ENCODE measurements around the gene GRPEL1.

GRPEL1 gene

DNA sequence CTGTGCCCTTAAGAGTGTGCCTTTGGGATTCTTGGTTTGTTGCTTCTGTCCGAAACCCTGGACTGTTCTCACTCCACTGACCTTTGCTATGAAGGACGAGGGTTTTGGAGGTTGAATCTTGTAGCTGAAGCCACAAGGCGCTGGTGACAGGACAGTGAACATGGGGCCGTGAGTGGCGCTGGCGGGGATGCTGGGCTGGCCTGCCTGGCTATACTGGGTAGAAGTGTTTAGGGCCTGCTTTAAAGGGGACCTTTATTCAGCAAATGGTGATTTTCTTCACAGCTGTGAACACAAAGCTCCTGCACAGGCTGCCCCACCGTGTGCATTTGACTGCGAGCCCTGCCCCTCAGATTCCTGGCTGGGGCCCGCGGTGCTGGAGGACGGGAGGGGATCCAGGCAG is 51.8 kb downstream of the GRPEL1 start:
- no peak overlapping the region for H3K4me3 ChIP-seq (replicated peaks; ENCODE audit: low read depth, low read length)
- DNase-seq (ENCODE audit: extremely low read depth, low read depth) = no peak
- TF ChIP-seq, protein P1, sequence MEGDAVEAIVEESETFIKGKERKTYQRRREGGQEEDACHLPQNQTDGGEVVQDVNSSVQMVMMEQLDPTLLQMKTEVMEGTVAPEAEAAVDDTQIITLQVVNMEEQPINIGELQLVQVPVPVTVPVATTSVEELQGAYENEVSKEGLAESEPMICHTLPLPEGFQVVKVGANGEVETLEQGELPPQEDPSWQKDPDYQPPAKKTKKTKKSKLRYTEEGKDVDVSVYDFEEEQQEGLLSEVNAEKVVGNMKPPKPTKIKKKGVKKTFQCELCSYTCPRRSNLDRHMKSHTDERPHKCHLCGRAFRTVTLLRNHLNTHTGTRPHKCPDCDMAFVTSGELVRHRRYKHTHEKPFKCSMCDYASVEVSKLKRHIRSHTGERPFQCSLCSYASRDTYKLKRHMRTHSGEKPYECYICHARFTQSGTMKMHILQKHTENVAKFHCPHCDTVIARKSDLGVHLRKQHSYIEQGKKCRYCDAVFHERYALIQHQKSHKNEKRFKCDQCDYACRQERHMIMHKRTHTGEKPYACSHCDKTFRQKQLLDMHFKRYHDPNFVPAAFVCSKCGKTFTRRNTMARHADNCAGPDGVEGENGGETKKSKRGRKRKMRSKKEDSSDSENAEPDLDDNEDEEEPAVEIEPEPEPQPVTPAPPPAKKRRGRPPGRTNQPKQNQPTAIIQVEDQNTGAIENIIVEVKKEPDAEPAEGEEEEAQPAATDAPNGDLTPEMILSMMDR (IDR thresholded peaks at IDR 0.05; ENCODE audit: low read depth, low read length, missing control alignments) = no peak

DNA sequence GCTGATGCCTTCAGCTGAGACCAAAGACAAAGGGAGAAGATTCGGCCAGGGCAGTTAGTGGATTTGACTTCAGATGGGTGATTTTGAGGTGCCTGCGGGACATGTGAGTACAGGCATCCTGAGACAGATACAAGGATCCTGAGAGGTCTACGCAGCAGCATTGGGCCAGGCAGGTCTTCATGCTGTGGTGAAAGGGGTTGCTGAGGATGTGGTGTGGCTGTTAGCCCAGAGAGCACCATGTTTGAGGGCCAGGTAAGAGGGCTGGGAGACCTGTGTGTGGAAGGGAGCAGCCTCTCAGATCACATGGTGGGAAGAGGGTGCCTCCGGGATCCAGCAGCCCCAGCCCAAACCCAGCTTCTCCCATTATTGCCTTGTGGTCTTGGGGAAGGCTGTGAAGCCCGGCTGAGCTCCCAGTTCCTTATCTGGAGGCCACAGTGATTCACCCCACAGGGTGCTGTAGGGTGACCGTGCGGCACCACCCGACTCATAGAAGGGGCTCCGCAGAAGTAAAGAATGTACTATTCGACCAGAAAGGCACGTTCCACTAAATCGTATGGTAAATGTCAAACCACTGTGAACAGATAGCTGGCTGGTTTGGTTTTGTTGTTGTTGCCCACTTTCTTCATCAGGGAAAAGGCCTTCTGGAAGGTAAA is 52.4 kb downstream of the GRPEL1 start:
- no peak for DNase-seq (ENCODE audit: extremely low read depth, low read depth)
- TF ChIP-seq, protein P1 (IDR thresholded peaks at IDR 0.05; ENCODE audit: low read depth, low read length, missing control alignments) = no peak
- no peak overlapping the region for H3K4me3 ChIP-seq (replicated peaks; ENCODE audit: low read depth, low read length)

DNA sequence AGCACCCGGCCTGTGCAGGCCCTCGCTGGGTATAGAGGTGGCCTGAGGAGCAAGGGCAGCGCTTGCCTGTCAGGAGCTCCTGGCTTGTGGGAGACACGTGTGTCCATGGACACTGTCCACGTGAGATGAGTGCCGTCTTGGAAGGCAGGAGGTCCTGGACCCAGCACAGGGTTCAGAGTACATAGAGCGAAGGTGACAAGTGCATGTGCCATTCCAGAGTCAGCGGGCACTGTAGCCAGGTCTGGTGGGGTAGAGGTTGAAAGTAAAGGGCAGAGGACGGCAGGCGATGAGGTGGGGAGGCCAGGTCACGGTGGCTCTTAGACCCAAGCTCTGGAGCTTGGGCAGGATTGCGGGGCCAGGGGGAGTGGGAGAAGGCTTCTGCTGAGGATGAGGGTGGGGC is 53.0 kb downstream of the GRPEL1 start:
- no peak overlapping the region for H3K4me3 ChIP-seq (replicated peaks; ENCODE audit: low read depth, low read length)
- TF ChIP-seq, protein P1 (IDR thresholded peaks at IDR 0.05; ENCODE audit: low read depth, low read length, missing control alignments) = no peak
- no peak for DNase-seq (ENCODE audit: extremely low read depth, low read depth)

DNA sequence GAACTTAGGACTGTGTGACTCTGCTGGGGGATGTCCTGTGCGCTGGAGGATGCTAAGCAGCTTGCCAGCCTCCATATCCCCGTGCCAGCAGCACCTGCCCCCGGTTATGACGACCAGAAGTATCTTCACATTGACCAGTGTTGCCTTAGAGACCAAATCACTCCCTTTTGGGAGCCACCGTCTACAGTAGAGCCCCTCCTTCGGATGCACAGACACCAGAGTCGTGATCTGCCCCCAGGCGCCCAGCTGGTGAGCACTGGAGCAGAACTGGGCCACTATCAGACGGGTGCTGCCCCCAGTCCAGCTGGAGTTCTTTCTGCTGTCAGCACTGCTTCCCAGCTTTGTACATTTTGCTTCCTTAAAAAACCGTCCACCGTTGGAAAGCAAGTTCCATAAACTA is 54.7 kb downstream of the GRPEL1 start:
- DNase-seq (ENCODE audit: extremely low read depth, low read depth) = no peak
- TF ChIP-seq, protein P1 (IDR thresholded peaks at IDR 0.05; ENCODE audit: low read depth, low read length, missing control alignments) = no peak
- no peak overlapping the region for H3K4me3 ChIP-seq (replicated peaks; ENCODE audit: low read depth, low read length)

DNA sequence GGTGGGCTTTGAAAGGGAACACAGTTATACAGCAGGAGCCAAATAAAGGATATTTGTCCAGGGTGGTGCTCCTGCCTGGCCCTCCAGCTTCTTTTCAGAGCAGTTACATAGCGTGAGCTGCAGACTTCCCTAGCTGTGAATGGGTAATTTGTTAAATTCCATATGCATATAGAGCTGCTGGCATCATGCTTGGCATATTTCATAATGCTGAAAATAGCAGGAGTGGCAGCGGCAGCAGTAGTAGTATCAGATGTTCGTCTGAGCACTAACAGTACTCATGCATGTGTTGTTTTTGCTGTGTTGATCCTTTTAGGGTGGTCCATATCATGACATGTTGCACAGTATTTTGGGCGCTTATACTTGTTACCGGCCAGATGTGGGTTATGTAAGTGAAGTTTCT is 58.3 kb downstream of the GRPEL1 start:
- DNase-seq (ENCODE audit: extremely low read depth, low read depth) = no peak

More for the DNA sequence above, 58.3 kb downstream of the GRPEL1 start:
- TF ChIP-seq, protein P1 (IDR thresholded peaks at IDR 0.05; ENCODE audit: low read depth, low read length, missing control alignments) = no peak
- no peak overlapping the region for H3K4me3 ChIP-seq (replicated peaks; ENCODE audit: low read depth, low read length)
